GM10248 (cell line): ENCODE data around the gene CREB3L1.

Experiments used
- CTCF ChIA-PET: fragments of 300-600 bp; sonication (Branson Sonifier 250); formaldehyde crosslinking; extraction: SDS; loops from one replicate; lab custom pipeline; 2021; ENCODE audit warnings: antibody characterized with exemption; lab: Yijun Ruan, JAX
- POLR2A ChIA-PET: fragments of 350-650 bp; sonication (Branson Sonifier 250); formaldehyde crosslinking; extraction: SDS; loops from one replicate; lab custom pipeline; 2020; ENCODE audit warnings: antibody characterized with exemption; lab: Yijun Ruan, JAX
- DNase-seq: peaks from one replicate; pipeline ENCODE4 v3.0.0; 2012; ENCODE audit errors: extremely low spot score
- CTCF ChIP-seq: IDR thresholded peaks from 2 replicates; pipeline ENCODE4 v1.5.1; 2012; ENCODE audit warnings: mild to moderate bottlenecking, low read depth; ENCODE audit errors: extremely low read depth, missing control alignments, control extremely low read depth

CREB3L1 gene

GRCh38 chr11:46240861-46241260 lies 36.6 kb upstream of the CREB3L1 start:
- CTCF ChIA-PET = interaction anchor here (1.0 to 10.3 kb wide), 7 partner anchors 9 to 162 kb away, joined by 3 to 480 read pairs (median 3); partner anchors contain the start of gene DGKZ
- POLR2A ChIA-PET = no interaction called here
- no peak for DNase-seq

GRCh38 chr11:46242041-46242951 lies 35.2 kb upstream of the CREB3L1 start:
- ChIA-PET CTCF (interaction anchor here (1.0 to 10.3 kb wide), 16 partner anchors 8 to 281 kb away, joined by 3 to 480 read pairs (median 4); no protein-coding TSS in a partner anchor), POLR2A (no interaction called here)
- DNase-seq = no peak
- TF ChIP-seq CTCF = no peak

More at GRCh38 chr11:46240861-46241260, 36.6 kb upstream of the CREB3L1 start:
- no peak for TF ChIP-seq CTCF

GRCh38 chr11:46242952-46243795 lies 34.3 kb upstream of the CREB3L1 start:
- no peak for TF ChIP-seq CTCF
- DNase-seq = peak; percentile 97
- ChIA-PET CTCF (interaction anchor here (0.8 to 10.3 kb wide), 17 partner anchors 9 to 278 kb away, joined by 3 to 480 read pairs (median 4); no protein-coding TSS in a partner anchor), POLR2A (interaction anchor here (0.5 kb wide), 1 partner anchor 121 kb away, joined by 8 read pairs; no protein-coding TSS in a partner anchor)

- POLR2A ChIA-PET = no interaction called here
- CTCF ChIA-PET = interaction anchor here (0.8 to 10.3 kb wide), 16 partner anchors 9 to 125 kb away, joined by 3 to 480 read pairs (median 4); no protein-coding TSS in a partner anchor
- DNase-seq = no peak
- TF ChIP-seq CTCF = no peak
Observed at GRCh38 chr11:46243796-46244109, 33.7 kb upstream of the CREB3L1 start.

GRCh38 chr11:46246521-46246920 lies 30.9 kb upstream of the CREB3L1 start:
- ChIA-PET POLR2A (no interaction called here), CTCF (interaction anchor here (1.2 to 10.3 kb wide), 3 partner anchors 63 to 69 kb away, joined by 7 to 480 read pairs (median 52); no protein-coding TSS in a partner anchor)

More at GRCh38 chr11:46246521-46246920, 30.9 kb upstream of the CREB3L1 start:
- no peak for DNase-seq
- TF ChIP-seq CTCF = no peak
